GM11168 (cell line): ENCODE results near the gene GATB.

Experiments used
- in situ Hi-C: fragments of 300-500 bp; cut with MboI; formaldehyde crosslinking; loops from one replicate; pipeline ENCODE4 v1.12.0; 2022; ENCODE audit warnings: low sequenced_read_pairs; ENCODE audit not compliant: unreplicated experiment

The GATB gene

GRCh38 chr4:151703401-151703800 is 57.4 kb downstream of the GATB start:
- in situ Hi-C loops: no loop called here

DNA sequence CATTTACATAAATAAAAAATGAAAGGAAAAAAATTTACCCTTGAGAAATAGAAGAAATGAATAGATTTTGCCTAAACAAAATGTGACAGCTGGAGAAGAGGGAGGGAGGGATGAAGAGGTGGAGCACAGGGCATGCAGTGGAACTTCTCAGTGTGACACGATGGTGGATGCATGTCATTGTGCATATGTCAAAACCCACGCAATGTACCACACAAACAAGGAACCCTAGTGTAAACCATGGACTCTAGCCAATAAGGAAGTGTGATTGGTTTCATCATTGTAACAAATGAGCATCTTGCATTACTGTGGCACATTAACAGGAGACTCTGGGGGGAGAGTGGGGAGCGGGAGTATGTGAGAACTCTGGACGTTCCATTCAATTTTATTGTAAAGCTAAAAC is 58.6 kb downstream of the GATB start:
- in situ Hi-C loops: no loop called here

DNA sequence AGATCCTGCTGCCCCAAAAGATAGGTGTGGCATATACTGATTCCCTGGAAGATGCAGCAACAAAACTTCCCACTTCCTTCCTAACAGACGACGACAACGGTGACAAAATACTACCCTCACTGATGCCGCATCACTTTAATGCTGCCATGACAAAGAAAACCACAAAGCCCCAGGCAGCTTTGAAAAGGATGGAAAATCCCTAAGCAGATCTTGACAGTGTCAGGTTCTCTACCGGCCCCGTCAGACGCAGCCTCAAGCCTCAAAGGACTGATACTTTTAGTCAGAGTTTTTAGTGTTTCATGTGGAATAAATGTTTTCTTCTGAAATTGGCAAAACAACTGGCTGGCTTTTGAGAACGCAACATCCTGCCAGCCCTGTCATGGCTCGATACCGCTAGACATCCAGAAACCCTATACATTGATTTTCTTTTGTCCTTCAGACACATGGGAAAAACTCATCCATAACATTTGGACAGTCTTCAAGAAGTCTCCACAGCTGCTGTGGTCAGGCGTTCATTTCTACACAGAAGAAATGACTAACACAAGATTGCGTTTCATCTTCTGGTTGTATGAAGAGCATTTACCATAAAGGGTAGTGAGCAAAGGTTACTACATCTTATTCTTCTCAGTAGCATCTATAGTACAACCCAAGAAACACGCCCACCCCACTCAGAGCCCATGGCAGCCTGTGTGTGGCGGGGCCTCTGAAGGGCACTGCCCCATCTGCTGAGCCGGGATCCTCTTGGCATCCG is 60.1 kb downstream of the GATB start:
- in situ Hi-C loops: no loop called here

DNA sequence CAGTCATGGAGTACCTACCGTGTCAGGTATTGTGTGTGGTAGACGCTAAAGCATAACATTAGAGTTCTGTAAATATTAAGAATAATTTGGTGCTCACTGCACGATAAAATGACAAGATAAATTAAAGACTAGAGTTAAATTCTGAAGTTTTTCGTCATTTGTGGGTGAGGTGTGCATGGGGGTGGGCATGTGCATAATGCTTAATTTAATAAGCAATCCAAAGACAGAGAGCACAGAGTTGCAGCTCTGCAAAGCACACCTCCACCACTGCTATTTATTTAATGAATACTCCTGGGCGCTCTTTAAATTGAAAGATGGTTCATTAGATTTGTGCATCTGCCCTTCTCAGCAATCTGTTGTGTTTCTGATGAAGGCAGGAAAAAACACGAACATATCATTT is 62.6 kb downstream of the GATB start:
- in situ Hi-C loops: no loop called here

DNA sequence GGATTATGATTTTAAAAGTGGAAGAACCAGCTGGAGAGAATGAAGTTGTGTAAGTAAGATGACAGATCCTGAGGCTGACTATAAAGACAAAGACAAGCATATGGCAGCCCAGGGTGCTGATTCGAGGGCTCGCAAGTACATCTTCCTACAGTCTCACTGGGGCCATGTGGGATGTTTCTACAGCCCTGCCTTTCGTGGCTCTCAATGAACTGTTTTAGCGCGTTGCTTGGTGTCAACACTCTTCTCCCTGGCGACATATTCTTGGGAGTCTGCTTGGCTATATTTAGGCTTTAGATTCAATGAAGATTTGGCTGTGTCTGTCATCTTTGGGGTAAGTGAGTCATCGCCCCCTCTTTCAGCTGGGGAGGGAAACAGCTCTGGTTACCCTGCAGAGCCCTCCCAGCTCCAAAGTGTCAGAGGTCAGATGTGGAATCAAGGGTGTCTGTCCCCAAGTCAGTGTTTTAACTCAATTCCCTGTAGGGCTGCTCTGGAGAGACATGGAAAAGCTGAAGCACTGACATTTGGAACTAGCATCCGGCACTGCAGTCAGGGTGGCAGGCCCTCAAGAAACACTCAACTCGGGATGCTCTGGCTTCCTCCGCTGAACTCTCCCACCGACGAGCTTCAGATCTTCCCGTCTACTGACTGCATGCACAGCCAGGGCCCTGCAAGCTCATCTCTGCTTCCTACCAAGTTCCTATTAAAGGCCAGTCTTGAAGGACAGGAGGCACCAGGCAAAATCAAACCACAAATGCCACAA is 65.7 kb downstream of the GATB start:
- in situ Hi-C loops: no loop called here

DNA sequence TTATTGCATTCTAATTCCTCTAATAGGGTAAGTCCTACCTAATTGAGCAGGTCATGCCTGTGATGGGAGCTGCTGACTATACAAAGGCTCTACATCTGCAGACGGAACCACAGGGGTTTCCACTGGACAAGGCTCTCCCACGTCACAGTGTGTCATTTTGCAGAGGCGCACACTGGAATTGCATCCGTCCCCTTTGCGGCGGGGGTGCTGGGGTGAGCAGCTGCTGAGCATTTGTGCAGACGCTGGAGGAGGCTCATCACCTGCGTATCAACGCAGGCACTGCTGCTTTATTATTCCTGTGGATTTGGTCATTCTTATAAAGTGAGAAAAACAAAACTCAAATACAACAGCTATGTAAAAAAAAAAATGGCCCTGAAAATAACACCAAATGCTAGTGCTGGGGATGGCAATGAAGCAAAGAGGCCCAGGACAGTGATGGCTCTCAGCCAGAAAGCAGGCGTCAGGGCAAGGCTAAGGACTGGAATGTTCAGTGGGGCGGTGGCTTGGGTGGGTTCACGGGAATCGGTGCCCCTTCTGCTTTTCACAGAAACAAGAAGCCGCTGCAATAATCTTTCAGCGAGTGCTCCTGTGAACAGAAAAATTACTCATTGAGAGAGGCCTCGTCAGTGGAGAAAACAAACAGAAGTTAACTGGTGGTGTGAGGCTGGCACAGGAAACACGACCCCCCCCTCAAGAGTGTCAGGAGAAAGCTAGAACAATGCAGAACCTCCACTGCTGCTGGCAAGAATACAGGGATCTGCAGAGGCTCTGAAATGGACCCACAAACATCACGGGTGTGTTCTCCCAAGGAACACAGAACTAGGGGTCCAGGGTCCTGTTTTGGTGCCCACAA is 67.8 kb downstream of the GATB start:
- in situ Hi-C loops: no loop called here

GRCh38 chr4:151692443-151692782 is 68.4 kb downstream of the GATB start:
- in situ Hi-C loops: no loop called here

- in situ Hi-C loops: no loop called here
Observed at GRCh38 chr4:151691639-151692442, 69.0 kb downstream of the GATB start.

GRCh38 chr4:151690876-151691275 is 69.9 kb downstream of the GATB start:
- in situ Hi-C loops: no loop called here

DNA sequence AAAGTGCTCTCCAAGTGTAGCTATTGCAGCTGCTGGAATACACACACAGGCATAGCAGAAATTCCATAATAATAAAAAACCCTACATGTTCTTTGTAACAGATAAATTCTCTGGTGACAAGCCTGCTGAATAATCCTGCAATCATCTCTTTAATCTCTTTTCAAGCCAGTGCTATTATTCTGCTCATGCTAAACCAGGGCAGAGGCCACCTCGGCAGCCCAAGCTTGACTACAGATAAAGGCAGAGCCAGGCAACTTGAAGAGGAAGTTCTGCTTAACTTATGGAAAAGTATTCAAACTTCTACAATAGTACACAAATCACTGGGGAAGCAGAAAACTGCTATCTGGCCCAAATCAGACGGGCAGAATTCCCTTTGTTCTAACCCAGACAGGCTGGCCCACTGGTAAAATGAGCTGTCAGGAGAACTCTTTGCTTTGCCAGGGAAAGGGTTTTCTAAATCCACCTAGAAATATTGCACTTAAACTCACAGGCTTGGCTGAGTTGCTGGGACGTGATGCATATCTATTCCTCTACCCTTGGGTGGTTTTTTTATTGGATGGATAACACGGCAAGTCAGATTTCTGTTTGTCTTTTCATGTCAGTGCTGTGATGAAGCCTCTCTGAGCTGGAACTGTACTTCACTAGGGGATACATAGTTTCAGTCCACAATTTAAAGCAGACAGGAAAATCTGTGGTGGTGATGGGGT is 70.5 kb downstream of the GATB start:
- in situ Hi-C loops: no loop called here

DNA sequence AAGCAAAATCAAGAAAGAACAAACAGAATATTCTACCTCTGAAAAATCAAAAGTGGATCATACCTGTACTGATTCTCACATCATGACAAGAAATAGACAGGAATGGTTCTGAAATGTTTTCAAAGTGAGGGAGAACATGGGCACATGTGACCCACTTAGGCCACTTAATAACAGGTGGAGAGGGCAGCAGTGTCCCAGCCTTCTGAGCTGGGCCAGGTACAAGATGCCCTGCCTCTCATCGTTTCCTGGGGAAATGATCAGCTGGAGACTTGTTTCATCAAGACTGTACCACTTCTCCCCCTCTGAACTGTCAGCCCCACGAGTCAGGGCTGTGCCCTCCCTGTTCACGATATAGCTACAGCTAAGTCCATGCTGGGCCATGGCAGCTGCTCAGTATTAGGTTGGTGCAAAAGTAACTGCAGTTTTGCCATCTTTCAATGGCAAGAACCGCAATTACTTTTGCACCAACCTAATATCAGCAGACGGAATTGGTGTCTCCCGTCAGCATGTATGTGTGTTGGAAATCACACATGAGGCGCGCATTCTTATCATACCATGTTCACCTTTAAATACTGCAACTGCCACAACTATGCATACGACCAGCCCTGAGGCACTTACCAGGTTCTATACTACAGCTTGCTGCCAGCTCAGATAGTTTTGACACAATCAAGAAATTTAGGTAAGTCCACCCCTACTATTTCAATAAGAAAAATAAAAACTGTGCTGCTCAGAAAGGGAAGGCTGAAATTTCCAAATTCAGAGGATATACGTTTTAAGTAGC is 71.4 kb downstream of the GATB start:
- in situ Hi-C loops: no loop called here

- in situ Hi-C loops: no loop called here
Observed at GRCh38 chr4:151688785-151689043, 72.1 kb downstream of the GATB start.

- in situ Hi-C loops: no loop called here
Observed at GRCh38 chr4:151688003-151688784, 72.6 kb downstream of the GATB start.

- in situ Hi-C loops: no loop called here
Observed at GRCh38 chr4:151687021-151687640, 73.7 kb downstream of the GATB start.

GRCh38 chr4:151685303-151685702 is 75.5 kb downstream of the GATB start:
- in situ Hi-C loops: no loop called here

DNA sequence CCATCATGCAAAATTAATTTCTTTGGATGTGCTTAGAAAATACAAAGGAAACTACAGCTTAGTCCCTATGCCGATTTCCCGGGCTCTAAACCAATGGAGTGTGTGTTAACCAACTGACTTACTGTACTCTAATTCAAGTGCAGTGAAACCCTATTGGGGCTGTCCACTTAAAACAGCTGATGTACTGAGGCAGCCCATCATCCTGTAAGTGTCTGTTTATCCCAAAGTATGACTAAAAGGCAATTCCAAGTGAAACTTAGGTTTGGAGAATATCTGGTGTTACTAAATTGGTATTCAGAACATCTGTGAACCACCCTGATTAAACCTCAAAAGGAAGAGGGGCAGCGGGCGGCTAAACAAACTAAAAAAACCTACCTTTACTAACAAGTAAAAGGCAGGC is 79.7 kb downstream of the GATB start:
- in situ Hi-C loops: no loop called here

- in situ Hi-C loops: no loop called here
Observed at GRCh38 chr4:151679231-151679630, 81.6 kb downstream of the GATB start.
